Activated CD4-positive, alpha-beta T cell treated with anti-CD3 and anti-CD28 coated beads, Interleukin-2, amount 50 U/mL, for 16 hours (primary cell): Measurements from ENCODE around the gene PCSK6.
A peak's percentile ranks its signal among the peaks of the same experiment; 100 is the strongest.

ENCODE experiments used
- DNase-seq: peaks from one replicate; pipeline ENCODE4 v3.0.0-alpha.2; 2020

PCSK6 gene

DNA sequence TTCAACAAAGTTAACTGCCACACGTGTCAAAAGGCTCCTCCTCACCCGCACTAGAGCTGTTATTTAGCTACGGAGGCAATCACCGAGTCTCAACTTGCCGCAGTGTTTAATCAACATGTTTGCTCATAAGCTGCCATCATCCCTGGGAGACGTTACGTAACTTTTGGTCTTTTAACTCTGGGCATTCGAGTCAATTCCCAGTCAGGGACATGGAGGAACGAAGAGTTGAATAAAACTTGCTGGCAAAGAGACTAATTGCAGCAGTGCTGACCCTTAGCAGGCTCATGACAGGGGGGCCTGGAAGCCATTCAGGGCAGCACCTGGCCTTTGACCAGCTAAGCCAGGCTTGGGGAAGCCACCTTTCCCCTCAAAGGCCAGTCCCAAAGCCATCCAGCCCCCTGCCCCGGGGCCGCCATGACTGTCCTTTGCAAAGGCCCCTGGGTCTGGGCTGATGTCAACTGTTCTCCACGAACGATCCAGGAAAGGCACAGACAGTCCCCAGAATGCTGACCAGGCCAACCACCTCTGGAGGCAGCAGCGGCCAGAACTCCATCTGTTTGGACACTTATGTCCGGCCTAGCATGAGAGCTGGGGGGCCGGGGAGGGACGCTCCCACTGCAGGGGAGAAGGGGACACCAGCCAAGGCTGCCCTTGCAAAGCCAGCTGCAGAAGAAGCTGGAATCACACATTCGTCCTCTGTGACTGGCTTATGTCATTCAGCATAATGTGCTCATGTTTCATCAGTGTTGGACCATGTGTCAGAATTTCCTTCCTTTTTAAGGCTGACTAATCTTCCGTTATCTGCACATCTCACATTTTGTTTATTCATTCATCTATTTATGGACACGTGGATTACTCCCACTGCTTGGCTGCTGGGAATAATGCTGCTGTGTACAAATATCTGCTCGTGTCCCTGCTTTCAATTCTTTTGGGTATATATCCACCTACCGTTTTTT lies 43.7 kb downstream of the PCSK6 start:
- peak; percentile 2 for DNase-seq

DNA sequence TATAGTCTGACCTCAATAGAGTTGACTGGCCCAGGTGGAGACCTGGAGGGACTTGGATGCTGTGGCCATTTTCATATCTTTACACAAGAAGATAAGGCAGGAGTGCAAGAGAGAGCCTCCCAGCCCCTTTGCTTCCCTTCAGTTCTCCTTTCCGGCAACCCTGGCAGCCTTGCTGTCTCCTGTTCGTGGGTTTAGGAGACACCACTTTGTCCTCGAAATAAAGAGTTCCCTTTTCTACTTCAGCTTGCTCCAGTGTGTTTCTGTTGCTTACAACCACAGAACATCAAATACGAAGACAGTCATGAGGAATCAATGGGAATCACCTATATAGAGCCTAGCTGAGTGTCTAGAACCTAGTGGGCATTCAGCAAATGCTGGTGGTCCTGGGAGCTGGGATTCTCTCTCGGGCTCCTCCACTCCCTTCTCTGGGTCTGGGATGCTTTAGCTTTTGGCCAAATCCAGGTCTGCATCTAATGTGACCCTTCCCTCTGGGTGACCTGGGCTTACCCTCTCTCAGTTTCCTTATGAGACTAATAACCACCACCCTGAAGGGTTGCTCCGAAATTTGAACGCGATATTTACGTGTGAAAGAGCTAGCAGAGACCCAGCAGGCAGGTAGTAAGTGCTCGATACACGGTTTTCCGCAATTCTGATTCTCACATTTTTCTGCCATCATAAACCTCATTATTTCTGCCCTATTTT lies 44.5 kb downstream of the PCSK6 start:
- DNase-seq: no peak

DNA sequence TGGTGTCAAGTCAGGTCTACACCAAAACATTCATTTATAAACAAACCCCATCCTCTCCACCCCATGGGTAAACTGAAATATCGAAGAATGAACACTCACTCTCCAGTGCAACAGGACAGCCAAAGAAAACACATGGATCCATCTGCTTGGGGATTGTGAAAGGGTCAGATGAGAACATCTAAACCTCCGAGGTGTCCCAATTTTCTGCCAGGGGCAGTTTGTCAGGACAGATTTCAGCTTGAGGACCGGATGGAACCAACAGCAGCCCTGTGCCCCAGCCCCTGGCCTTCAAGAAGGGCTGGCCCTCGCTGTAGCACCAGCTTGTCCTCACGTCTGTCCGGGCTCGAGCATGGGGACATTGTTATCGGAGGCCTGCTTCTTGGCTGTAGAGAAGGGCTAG lies 45.5 kb downstream of the PCSK6 start:
- no peak for DNase-seq

DNA sequence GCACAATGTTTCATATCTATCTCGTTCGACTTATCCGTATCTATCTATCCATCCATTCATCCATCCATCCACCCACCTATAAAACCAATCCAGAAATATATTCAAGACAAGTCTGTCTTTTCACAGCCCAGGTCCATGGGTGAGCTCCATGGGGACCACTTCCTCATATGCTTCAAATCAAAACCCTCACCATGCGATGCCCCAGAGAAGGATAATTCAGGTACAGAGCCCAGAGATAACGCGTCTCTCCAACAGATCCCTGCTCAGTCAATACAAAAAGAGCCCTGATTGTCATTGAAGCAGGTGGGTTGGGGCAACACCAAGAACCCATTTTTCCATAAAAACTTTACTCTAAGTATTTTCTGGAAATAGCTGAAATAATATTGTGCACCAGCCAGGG lies 47.2 kb downstream of the PCSK6 start:
- DNase-seq: no peak

DNA sequence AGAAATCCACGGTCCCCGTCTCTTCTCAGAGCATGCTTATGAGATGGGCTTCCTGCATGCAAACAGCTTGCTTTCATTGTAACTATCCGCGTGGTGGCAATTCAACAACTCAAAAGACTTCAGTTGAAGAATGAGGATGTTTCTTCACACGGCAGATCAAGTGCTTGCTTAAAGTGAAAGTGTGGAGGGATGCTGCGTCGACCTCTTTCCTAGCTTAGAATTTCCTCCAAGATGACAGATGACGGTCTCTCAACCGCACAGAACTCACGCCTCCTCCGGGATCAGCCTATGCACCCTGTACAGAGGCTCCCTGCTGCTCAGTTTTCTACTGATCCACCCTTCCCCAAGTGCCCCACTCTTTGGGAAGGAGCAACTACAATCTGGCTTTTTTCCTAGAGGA lies 47.8 kb downstream of the PCSK6 start:
- peak; percentile 3 for DNase-seq

DNA sequence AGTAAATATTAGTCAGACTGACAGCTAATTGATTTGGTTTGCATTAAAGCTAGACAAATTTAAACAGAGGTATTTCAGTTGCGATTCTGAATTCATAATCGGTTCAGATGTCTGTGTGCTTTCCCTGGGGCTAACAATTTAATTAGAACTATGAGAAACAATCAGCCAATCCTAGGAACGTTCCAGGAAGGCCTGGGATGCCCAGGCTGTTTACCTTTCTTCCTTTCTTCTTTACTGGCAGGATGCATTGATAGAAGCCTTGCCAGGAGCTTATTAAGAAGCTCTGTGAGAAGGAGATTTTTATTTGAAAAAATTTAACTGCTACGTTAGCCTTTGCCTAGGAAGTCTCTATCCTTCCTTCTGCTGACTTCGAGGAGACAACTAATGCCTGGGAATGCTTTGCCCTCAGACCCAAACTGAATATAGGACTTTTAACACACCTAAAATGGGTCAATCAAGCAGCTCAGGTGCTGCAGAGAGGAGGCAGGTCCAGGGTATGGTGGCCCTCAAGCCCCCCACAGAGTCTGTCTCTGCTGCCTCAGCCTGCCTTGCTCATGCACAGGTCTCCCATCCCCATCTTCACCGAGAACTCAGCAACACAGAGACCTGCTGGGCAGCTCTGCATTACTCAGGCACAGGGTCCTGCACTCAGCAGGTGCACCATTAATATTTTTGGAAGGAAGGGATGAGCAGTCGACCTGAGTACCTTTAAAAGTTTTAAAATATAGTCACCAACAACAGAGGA lies 48.5 kb downstream of the PCSK6 start:
- no peak for DNase-seq

DNA sequence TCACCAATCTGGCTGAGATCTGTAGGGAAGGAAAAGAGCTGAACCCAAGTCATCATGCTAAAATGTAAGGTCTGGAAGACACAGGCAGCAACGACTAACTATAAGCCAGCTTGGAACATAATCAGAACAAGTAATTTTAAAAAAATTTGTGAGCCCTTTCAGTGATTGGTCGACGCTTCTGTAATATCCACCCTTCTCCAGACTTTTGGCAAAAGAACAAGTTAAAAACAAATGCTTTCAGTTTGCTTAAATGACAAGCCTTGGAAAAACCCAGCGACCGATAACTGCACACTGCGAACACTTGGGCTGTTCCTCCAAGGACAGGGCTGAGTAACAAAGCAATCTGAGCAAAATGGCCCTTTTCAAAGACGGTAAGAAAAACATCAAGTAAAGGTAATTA lies 49.6 kb downstream of the PCSK6 start:
- DNase-seq: no peak

DNA sequence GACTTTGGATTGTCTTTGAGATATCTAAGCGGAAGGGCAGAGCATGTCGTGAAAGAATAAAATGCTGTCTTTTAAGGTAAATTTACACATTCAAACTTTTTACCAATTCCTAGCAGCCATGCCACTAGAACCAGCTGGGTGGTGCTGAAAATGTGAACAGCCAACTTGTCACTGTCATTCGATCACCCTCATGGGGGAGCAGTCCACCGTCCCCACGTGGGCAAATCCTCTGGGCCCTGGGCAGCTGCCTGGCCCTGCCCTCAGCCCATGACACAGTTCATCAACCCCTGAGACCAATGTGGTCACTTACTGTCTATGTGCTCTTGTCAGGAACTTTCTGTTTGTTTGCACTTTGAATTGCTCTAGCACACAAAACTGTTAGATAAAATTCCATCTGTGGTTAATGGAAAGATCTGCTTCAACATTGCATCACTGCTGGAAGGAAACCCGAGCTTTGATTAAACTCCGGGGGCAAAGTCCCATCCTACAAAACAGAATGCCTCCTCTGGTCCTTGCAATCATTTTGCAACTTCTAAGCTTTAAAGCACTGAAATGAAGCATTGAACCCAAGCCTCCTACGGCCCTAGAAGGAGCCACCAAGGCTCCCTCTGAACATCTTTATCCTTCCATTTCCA lies 50.1 kb downstream of the PCSK6 start:
- DNase-seq: no peak

DNA sequence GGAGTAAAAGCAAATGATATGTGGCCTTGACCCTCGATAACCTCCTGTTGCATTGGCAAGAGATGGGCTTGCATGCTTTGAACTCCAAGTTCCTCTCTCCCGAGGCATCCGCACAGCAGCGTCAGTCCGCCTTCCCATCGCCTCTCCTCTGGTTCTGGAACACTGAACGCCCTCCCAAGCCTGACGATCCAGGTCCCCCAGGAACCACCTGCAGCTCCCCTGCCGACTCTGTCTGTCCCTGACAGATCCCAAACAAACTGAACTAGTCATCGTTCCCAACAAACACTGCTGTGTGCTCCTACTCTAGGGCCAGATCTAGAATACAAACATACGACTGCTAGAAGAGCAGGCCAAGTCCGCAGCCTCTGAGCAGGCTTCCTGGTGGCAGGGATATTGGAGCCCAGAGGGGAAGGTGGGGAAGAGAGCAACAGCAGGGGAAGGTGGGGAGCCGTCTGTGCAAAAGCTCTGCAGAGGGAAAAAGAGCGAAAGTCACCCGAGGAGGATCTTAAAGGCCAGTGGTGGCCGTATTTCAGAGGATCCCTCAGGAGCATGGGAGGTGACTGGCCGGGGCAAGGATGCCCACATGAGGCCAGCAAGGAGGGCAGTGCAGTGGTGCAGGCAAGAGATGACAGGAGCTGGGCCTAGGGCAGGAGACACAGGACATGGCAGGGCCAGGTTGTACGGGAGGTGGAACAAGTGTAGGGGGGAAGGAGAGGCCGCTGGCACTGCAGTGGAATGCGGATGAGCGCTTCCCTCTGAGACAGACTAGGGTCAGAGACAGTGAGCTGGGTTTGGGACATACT lies 50.8 kb downstream of the PCSK6 start:
- DNase-seq: no peak

DNA sequence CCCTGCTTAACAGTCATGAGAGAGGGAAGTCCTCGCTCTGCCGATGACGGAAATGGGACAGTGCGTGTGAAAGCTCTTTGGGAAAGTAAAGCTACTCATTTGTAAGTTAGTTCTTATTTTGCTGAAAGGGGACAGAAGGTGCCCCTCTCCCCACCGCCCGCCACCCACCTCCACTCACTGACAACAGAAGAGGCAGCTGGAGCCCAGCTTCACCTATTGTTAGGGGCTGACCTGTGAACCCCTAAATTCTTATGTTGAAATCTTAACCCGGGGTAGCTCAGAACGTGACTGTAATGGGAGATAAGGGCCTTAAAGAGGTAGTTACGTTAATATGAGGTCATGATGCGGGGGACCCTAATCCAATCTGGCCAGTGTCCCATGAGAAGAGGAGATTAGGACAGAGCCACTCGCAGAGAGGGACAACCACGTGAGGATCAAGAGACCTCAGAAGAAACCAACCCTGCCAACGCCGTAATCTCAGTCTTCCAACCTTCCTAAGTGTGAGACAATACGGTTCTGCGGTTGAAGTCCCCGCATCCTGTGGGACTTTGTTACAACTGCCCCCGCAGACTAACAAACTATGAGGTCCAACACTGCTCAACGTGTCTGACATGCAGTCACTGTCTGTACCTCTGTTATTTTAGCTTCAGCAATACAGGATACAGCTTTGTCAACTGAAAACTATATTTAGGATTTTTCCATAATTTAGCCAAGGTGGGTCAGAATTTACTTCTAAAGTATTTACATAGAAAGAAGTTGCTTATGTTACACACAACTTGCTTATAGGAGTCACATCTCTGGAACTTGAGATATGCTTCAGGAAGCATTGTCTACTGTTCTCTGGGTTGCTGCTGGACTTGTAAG lies 51.7 kb downstream of the PCSK6 start:
- no peak for DNase-seq

DNA sequence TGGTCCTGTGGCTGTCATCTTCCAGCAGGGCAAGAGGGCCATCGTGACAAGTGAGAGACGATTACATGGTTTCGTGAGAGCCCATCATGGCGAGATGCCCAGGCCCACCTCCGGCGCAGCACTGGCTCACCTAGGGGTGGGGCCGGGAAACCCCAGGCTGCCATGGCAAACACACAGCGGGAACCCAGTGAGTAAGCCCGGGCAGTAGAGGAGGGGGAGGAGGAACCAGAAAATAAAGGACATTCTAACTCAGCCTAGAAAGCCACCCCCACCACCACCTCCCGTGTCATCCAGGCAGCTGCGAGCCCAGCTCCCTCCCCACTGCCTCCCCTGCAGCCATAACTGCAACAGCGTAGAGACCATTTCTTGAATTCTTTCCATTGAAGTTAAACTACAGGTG lies 52.3 kb downstream of the PCSK6 start:
- no peak for DNase-seq

DNA sequence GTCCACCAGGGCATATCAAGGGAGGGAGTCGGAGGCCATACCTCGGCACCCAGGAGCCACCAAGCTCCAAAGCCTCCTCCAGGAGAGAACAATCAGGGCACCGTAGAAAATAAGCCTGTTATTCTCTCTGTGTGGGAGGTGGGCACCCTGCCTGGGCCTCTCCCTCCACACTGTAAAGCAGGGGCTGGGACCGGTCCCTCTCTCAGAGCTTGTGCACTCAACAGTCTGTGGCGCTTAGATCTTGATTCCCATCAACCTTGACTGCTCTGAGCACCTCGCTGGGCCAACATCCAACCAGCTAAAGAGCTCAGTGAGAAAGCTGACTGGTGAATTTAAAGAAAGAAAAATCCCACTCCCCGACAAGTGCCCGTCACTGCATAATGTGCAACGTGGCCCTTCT lies 53.0 kb downstream of the PCSK6 start:
- DNase-seq: no peak

DNA sequence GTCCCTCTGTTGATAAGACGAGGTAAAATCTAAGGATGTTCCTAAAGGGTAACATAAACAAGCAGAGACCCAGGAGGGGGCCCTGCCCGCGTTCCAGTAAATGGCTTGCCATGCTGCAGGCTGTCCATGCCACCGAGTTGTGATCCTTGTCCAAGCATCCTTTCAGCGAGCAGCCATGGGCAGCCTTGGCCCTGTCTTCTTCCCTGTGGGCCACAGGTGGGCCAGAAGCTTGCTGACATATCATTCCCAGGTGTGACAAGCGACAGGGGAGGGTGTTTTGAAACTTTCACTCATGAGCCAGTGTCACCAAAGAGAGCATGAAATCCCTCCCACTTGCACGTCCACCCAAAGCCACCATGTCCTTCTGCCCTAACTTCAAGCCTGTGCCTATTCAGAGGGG lies 53.7 kb downstream of the PCSK6 start:
- no peak for DNase-seq

DNA sequence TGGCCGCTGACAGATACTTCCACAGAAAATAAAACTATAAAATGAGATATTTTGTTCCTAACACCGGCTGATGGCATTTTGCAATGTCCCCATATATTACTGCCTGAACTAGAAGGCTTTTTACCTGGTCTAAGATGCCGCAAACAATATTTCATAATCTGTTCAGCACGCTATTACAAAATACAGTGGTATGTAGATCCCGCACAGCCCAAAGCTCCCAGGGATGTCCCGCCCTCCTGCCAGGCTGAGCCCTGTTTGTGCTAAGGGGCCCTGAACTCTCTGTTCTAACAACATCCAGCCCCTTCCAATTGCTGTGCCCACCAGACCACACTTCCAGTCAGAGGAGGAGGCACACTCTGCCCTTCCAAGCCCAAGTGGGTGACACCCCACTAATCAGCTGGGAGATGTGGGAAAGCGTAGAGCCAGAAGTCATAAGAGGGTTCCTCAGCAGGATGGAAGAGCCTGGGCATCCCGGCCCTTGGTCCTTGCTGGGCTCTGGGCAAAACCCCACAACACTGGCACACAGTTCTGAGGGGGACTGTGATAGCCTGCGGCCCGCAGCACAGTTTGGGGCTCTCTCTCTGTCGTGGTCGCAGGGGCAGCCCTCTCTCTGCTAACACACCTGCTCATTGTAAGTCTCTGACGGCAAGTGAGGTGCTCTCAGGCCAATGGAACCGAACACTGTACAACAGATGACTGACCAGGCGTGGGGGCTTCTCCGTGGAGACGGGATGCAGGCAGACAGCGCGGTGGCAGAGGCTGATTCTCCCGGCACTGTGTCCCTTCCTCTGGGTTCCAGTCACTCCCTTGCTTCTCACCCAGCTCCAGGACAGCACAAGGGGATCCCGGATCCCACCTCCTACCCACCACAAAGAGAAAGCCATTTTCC lies 55.2 kb downstream of the PCSK6 start:
- no peak for DNase-seq

DNA sequence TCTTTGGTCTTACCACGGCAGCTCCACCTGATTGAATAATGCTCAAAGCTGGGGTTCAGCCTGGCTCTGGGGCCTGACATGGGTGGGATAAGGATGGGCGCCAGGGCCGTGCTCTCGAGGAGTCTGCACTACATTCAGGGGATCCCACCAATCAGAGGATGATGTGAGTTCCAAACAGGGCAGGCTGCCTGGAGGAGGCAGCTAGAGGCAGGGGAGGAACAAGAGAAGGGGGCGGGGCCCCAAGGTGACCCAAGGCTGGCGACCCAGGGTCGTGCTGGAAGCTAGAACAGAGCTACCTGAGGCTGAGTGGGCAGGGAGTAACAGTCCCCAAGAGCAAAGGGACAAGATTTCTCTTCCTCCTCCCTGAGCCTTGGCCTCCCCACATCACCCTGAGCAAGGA lies 56.1 kb downstream of the PCSK6 start:
- no peak for DNase-seq

DNA sequence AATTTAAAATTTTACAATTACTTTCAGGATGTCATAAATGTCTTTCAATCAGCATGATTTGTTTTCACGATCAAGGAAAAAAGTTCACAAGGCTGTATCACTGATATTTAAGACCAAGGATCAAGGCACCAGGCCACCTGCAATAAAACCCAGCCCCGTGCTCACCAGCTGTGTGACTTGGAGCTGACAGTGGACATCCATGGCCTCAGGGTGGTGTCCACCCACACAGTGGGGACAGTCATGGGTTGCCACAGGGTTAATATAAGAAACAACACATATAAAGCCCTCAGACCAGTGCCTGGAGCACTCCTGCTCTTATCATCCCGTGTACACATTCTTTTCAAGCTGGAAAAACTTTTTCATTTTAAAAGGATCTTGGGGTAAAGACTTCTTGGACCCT lies 56.5 kb downstream of the PCSK6 start:
- no peak for DNase-seq

DNA sequence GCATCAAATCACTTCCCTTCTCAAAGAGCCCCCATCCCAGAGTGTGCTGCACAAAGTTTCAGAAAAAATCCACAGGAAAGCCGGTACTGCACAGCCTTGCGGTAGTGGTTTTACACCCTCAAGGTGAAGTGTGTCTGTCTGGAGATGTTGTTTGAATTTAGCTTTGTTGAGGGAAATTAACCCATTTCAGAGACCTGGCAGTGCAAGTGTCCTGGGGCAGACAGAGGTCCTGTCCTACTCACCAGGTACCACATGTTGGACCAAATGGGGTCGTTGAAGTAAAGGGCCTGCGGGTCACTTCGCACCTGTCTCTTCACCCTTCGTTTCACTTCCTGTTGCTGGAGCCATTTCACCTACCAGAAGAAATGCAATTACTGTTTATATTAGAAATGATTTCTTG lies 57.8 kb downstream of the PCSK6 start:
- no peak for DNase-seq

DNA sequence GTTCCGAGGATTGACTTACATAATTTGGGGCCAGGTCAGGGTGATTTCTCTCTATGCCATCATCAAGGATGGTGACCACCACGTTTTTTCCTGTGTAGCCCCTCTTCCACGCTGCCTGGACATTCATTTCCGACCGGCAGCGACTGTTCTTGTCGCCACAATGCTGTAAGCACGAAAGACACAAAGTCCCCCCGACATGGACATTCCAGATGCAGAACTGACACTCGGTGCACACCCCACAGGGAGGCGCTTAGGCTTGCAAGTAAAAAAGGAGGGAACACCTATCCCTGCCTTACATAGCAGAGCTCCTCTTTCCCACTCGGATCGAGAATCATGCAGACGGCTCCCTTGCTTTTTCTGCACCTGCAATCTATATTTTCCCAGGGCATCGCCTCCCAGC lies 58.2 kb downstream of the PCSK6 start:
- no peak for DNase-seq

DNA sequence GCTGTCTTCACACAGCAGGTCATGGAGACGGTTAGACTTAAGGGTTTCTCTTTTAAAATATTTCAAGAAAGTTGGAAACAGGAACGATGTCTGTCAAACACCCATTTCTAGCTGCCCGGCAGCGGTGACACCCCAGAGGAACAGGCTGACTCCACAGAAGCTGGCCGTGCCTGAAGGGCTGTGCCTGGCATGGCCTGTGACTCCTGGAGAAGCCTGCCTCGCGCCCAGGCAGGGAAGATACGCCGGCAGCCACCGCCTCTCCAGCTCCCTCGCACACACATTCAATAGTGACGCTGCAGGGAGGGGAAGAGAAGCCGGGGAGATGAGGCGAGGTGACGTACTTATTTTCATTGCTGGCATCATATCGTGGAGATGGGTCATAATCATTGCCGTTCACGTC lies 59.9 kb downstream of the PCSK6 start:
- DNase-seq: no peak

DNA sequence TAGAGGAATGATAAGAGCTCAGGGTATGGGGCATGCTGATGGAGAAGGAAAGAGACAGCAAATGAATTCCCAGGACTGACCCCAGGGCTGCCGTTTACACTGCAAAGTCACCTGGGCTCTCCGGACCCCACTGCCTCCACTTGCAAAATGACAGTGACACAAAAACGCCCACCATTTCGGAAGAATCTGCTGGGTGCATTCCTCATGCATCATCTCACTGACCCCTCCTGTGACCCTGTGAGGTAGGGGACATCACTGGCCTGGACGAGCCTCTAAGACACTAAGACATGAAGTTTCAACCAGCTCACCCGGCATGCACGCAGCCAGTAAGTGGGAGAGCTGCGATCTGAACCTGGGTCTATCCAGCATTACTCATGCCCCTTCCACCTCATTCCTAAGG lies 60.3 kb downstream of the PCSK6 start:
- no peak for DNase-seq
